Measurements from ENCODE around the gene PCSK4.

The PCSK4 gene

GRCh38 chr19:1508507-1508856 is 18.3 kb upstream of the PCSK4 start:
- Histone ChIP-seq H3K4me3 (ENCODE audit: low read depth, low read length) (no peak overlapping the region; the same call in 1 of the 2 replicates), H3K36me3 (ENCODE audit: control insufficient read depth in 2 of 2, insufficient read depth in 1 of 2, low read length in 2 of 2) (no peaks in the 10 kb centered on the region), H3K4me1 (ENCODE audit: control insufficient read depth, insufficient read depth, low read length) (peaks cover 3% of the 10 kb centered on the region; the same call in 1 of the 2 replicates), H3K9me3 (ENCODE audit: control insufficient read depth, insufficient read depth, low read depth, low read length) (no peaks in the 10 kb centered on the region), H3K27ac (ENCODE audit: extremely low read depth, low read depth, low read length) (no peak overlapping the region)
- ChIA-PET POLR2A (no interaction called here), CTCF (interaction anchor here (0.6 kb wide), 1 partner anchor 22 kb away, joined by 3 read pairs; no protein-coding TSS in a partner anchor)
- TF ChIP-seq ZNF24 (tag by site-specific recombination; IDR thresholded peaks at IDR 0.05) (peak; percentile 88), TSHZ1 (tag by site-specific recombination; IDR thresholded peaks at IDR 0.05; ENCODE audit: borderline replicate concordance) (no peak), SETDB1 (IDR thresholded peaks at IDR 0.05; ENCODE audit: insufficient read length, low read length) (peak; percentile 66), ZNF777 (tag by site-specific recombination; IDR thresholded peaks at IDR 0.05; ENCODE audit: borderline replicate concordance) (peak; percentile 75; the same call in 1 of the 2 replicates), ZNF449 (tag by site-specific recombination; IDR thresholded peaks at IDR 0.05) (peak; percentile 67), ZNF423 (tag by site-specific recombination; IDR thresholded peaks at IDR 0.05) (0 out of 2 replicates have a peak, but pooled peaks have one; percentile 50), ZSCAN30 (tag by site-specific recombination; IDR thresholded peaks at IDR 0.05) (peak; percentile 25; the same call in 1 of the 2 replicates), ZNF596 (tag by site-specific recombination; IDR thresholded peaks at IDR 0.05) (no peak)

GRCh38 chr19:1507763-1508506 is 17.8 kb upstream of the PCSK4 start:
- ChIA-PET CTCF (interaction anchor here (0.6 kb wide), 1 partner anchor 22 kb away, joined by 3 read pairs; no protein-coding TSS in a partner anchor), POLR2A (no interaction called here)
- Histone ChIP-seq H3K36me3 (ENCODE audit: control insufficient read depth in 2 of 2, insufficient read depth in 1 of 2, low read length in 2 of 2) (no peaks in the 10 kb centered on the region), H3K4me1 (ENCODE audit: control insufficient read depth, insufficient read depth, low read length) (peaks cover 3% of the 10 kb centered on the region; the same call in 1 of the 2 replicates), H3K9me3 (ENCODE audit: control insufficient read depth, insufficient read depth, low read depth, low read length) (no peaks in the 10 kb centered on the region), H3K4me3 (ENCODE audit: low read depth, low read length) (peak overlapping the region; percentile 36), H3K27ac (ENCODE audit: extremely low read depth, low read depth, low read length) (no peak overlapping the region)
- TF ChIP-seq IKZF3 (tag by site-specific recombination; IDR thresholded peaks at IDR 0.05): peak; percentile 83
- no peak for TF ChIP-seq MZF1 (tag by site-specific recombination; IDR thresholded peaks at IDR 0.05; ENCODE audit: borderline replicate concordance)
- no peak for TF ChIP-seq GLI4 (tag by site-specific recombination; IDR thresholded peaks at IDR 0.05)
- TF ChIP-seq ZNF658 (tag by site-specific recombination; IDR thresholded peaks at IDR 0.05): no peak
- peak; percentile 52; the same call in 1 of the 2 replicates for TF ChIP-seq ZEB2 (tag by site-specific recombination; IDR thresholded peaks at IDR 0.05)
- peak; percentile 21; the same call in 1 of the 2 replicates for TF ChIP-seq ZNF843 (tag by site-specific recombination; IDR thresholded peaks at IDR 0.05)
- TF ChIP-seq ZNF248 (tag by site-specific recombination; IDR thresholded peaks at IDR 0.05): no peak
- peak; percentile 58; the same call in 1 of the 2 replicates for TF ChIP-seq ZNF76 (tag by site-specific recombination; IDR thresholded peaks at IDR 0.05; ENCODE audit: borderline replicate concordance, low read depth)
- TF ChIP-seq HIC1 (tag by site-specific recombination; IDR thresholded peaks at IDR 0.05): peak; percentile 83
- peak; percentile 89 for TF ChIP-seq FEZF1 (tag by site-specific recombination; IDR thresholded peaks at IDR 0.05)
- TF ChIP-seq BCL11B (tag by site-specific recombination; IDR thresholded peaks at IDR 0.05; ENCODE audit: low read depth): 0 out of 2 replicates have a peak, but pooled peaks have one; percentile 15
- TF ChIP-seq ELK4 (IDR thresholded peaks at IDR 0.05; ENCODE audit: borderline replicate concordance, low read depth, low read length): peak; percentile 96
- TF ChIP-seq ZNF514 (tag by site-specific recombination; IDR thresholded peaks at IDR 0.05): no peak
- TF ChIP-seq ZNF184 (tag by site-specific recombination; IDR thresholded peaks at IDR 0.05): no peak
- TF ChIP-seq ZBTB48 (tag by site-specific recombination; IDR thresholded peaks at IDR 0.05): peak; percentile 60; the same call in 1 of the 2 replicates
- TF ChIP-seq ZNF692 (tag by site-specific recombination; IDR thresholded peaks at IDR 0.05): peak; percentile 98

All from HEK293 (cell line).